ENCODE measurements around the gene PCSK6. TPM values are rescaled to one million over a fixed set of nuclear protein-coding genes. Genes with fewer than 3 reads are reported as not detected.

Gene PCSK6
- polyA plus RNA-seq, 2 donors = 5.4 to 6.5 TPM

DNA sequence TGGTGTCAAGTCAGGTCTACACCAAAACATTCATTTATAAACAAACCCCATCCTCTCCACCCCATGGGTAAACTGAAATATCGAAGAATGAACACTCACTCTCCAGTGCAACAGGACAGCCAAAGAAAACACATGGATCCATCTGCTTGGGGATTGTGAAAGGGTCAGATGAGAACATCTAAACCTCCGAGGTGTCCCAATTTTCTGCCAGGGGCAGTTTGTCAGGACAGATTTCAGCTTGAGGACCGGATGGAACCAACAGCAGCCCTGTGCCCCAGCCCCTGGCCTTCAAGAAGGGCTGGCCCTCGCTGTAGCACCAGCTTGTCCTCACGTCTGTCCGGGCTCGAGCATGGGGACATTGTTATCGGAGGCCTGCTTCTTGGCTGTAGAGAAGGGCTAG, 45.5 kb downstream of the PCSK6 start:
- no peaks in the 10 kb centered on the region for H3K9me3 ChIP-seq (ENCODE audit: control insufficient read depth in 2 of 2, insufficient read depth in 1 of 2, low read depth in 1 of 2, low read length in 1 of 2)
- H3K27ac ChIP-seq (ENCODE audit: low read depth in 2 of 2, low read length in 1 of 2) = peak overlapping the region in 1 of 2 donors; percentile 50
- no peaks in the 10 kb centered on the region for H3K27me3 ChIP-seq (ENCODE audit: control insufficient read depth in 1 of 2, insufficient read depth in 2 of 2, low read length in 2 of 2)
- H3K36me3 ChIP-seq (ENCODE audit: control insufficient read depth in 2 of 2, insufficient read depth in 2 of 2, low read length in 1 of 2) = no peaks in the 10 kb centered on the region
- no peak overlapping the region for H3K4me3 ChIP-seq (ENCODE audit: low read depth in 1 of 2, low read length in 2 of 2)
- WGBS, 2 donors = 83% methylated on average over 8 of the region's 8 CpGs
- peaks cover 4 to 11% of the 10 kb centered on the region in 2 donors for H3K4me1 ChIP-seq (ENCODE audit: control insufficient read depth in 2 of 2, insufficient read depth in 2 of 2, low read length in 1 of 2)

DNA sequence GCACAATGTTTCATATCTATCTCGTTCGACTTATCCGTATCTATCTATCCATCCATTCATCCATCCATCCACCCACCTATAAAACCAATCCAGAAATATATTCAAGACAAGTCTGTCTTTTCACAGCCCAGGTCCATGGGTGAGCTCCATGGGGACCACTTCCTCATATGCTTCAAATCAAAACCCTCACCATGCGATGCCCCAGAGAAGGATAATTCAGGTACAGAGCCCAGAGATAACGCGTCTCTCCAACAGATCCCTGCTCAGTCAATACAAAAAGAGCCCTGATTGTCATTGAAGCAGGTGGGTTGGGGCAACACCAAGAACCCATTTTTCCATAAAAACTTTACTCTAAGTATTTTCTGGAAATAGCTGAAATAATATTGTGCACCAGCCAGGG, 47.2 kb downstream of the PCSK6 start:
- Histone ChIP-seq H3K36me3 (ENCODE audit: control insufficient read depth in 2 of 2, insufficient read depth in 2 of 2, low read length in 1 of 2) (no peaks in the 10 kb centered on the region), H3K27ac (ENCODE audit: low read depth in 2 of 2, low read length in 1 of 2) (no peak overlapping the region), H3K9me3 (ENCODE audit: control insufficient read depth in 2 of 2, insufficient read depth in 1 of 2, low read depth in 1 of 2, low read length in 1 of 2) (no peaks in the 10 kb centered on the region), H3K4me1 (ENCODE audit: control insufficient read depth in 2 of 2, insufficient read depth in 2 of 2, low read length in 1 of 2) (peaks cover 4 to 11% of the 10 kb centered on the region in 2 donors), H3K27me3 (ENCODE audit: control insufficient read depth in 1 of 2, insufficient read depth in 2 of 2, low read length in 2 of 2) (no peaks in the 10 kb centered on the region), H3K4me3 (ENCODE audit: low read depth in 1 of 2, low read length in 2 of 2) (no peak overlapping the region)
- 95% methylated on average over 6 of the region's 6 CpGs for WGBS, 2 donors

DNA sequence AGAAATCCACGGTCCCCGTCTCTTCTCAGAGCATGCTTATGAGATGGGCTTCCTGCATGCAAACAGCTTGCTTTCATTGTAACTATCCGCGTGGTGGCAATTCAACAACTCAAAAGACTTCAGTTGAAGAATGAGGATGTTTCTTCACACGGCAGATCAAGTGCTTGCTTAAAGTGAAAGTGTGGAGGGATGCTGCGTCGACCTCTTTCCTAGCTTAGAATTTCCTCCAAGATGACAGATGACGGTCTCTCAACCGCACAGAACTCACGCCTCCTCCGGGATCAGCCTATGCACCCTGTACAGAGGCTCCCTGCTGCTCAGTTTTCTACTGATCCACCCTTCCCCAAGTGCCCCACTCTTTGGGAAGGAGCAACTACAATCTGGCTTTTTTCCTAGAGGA, 47.8 kb downstream of the PCSK6 start:
- no peak overlapping the region for H3K27ac ChIP-seq (ENCODE audit: low read depth in 2 of 2, low read length in 1 of 2)
- H3K36me3 ChIP-seq (ENCODE audit: control insufficient read depth in 2 of 2, insufficient read depth in 2 of 2, low read length in 1 of 2) = no peaks in the 10 kb centered on the region
- WGBS, 2 donors = 67 to 68% methylated on average over 11 of the region's 11 CpGs
- H3K4me1 ChIP-seq (ENCODE audit: control insufficient read depth in 2 of 2, insufficient read depth in 2 of 2, low read length in 1 of 2) = peaks cover 4 to 10% of the 10 kb centered on the region in 2 donors
- no peak overlapping the region for H3K4me3 ChIP-seq (ENCODE audit: low read depth in 1 of 2, low read length in 2 of 2)
- no peaks in the 10 kb centered on the region for H3K27me3 ChIP-seq (ENCODE audit: control insufficient read depth in 1 of 2, insufficient read depth in 2 of 2, low read length in 2 of 2)
- H3K9me3 ChIP-seq (ENCODE audit: control insufficient read depth in 2 of 2, insufficient read depth in 1 of 2, low read depth in 1 of 2, low read length in 1 of 2) = no peaks in the 10 kb centered on the region

DNA sequence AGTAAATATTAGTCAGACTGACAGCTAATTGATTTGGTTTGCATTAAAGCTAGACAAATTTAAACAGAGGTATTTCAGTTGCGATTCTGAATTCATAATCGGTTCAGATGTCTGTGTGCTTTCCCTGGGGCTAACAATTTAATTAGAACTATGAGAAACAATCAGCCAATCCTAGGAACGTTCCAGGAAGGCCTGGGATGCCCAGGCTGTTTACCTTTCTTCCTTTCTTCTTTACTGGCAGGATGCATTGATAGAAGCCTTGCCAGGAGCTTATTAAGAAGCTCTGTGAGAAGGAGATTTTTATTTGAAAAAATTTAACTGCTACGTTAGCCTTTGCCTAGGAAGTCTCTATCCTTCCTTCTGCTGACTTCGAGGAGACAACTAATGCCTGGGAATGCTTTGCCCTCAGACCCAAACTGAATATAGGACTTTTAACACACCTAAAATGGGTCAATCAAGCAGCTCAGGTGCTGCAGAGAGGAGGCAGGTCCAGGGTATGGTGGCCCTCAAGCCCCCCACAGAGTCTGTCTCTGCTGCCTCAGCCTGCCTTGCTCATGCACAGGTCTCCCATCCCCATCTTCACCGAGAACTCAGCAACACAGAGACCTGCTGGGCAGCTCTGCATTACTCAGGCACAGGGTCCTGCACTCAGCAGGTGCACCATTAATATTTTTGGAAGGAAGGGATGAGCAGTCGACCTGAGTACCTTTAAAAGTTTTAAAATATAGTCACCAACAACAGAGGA, 48.5 kb downstream of the PCSK6 start:
- no peak overlapping the region for H3K27ac ChIP-seq (ENCODE audit: low read depth in 2 of 2, low read length in 1 of 2)
- no peak overlapping the region for H3K4me3 ChIP-seq (ENCODE audit: low read depth in 1 of 2, low read length in 2 of 2)
- peaks cover 4 to 9% of the 10 kb centered on the region in 2 donors for H3K4me1 ChIP-seq (ENCODE audit: control insufficient read depth in 2 of 2, insufficient read depth in 2 of 2, low read length in 1 of 2)
- no peaks in the 10 kb centered on the region for H3K27me3 ChIP-seq (ENCODE audit: control insufficient read depth in 1 of 2, insufficient read depth in 2 of 2, low read length in 2 of 2)
- H3K36me3 ChIP-seq (ENCODE audit: control insufficient read depth in 2 of 2, insufficient read depth in 2 of 2, low read length in 1 of 2) = no peaks in the 10 kb centered on the region
- 29 to 40% methylated on average over 7 of the region's 7 CpGs for WGBS, 2 donors
- no peaks in the 10 kb centered on the region for H3K9me3 ChIP-seq (ENCODE audit: control insufficient read depth in 2 of 2, insufficient read depth in 1 of 2, low read depth in 1 of 2, low read length in 1 of 2)

DNA sequence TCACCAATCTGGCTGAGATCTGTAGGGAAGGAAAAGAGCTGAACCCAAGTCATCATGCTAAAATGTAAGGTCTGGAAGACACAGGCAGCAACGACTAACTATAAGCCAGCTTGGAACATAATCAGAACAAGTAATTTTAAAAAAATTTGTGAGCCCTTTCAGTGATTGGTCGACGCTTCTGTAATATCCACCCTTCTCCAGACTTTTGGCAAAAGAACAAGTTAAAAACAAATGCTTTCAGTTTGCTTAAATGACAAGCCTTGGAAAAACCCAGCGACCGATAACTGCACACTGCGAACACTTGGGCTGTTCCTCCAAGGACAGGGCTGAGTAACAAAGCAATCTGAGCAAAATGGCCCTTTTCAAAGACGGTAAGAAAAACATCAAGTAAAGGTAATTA, 49.6 kb downstream of the PCSK6 start:
- Histone ChIP-seq H3K27me3 (ENCODE audit: control insufficient read depth in 1 of 2, insufficient read depth in 2 of 2, low read length in 2 of 2) (no peaks in the 10 kb centered on the region), H3K4me3 (ENCODE audit: low read depth in 1 of 2, low read length in 2 of 2) (no peak overlapping the region), H3K27ac (ENCODE audit: low read depth in 2 of 2, low read length in 1 of 2) (no peak overlapping the region), H3K4me1 (ENCODE audit: control insufficient read depth in 2 of 2, insufficient read depth in 2 of 2, low read length in 1 of 2) (peaks cover 0 to 5% of the 10 kb centered on the region in 2 donors), H3K36me3 (ENCODE audit: control insufficient read depth in 2 of 2, insufficient read depth in 2 of 2, low read length in 1 of 2) (no peaks in the 10 kb centered on the region), H3K9me3 (ENCODE audit: control insufficient read depth in 2 of 2, insufficient read depth in 1 of 2, low read depth in 1 of 2, low read length in 1 of 2) (no peaks in the 10 kb centered on the region)
- 33 to 34% methylated on average over 7 of the region's 7 CpGs for WGBS, 2 donors

DNA sequence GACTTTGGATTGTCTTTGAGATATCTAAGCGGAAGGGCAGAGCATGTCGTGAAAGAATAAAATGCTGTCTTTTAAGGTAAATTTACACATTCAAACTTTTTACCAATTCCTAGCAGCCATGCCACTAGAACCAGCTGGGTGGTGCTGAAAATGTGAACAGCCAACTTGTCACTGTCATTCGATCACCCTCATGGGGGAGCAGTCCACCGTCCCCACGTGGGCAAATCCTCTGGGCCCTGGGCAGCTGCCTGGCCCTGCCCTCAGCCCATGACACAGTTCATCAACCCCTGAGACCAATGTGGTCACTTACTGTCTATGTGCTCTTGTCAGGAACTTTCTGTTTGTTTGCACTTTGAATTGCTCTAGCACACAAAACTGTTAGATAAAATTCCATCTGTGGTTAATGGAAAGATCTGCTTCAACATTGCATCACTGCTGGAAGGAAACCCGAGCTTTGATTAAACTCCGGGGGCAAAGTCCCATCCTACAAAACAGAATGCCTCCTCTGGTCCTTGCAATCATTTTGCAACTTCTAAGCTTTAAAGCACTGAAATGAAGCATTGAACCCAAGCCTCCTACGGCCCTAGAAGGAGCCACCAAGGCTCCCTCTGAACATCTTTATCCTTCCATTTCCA, 50.1 kb downstream of the PCSK6 start:
- Histone ChIP-seq H3K36me3 (ENCODE audit: control insufficient read depth in 2 of 2, insufficient read depth in 2 of 2, low read length in 1 of 2) (no peaks in the 10 kb centered on the region), H3K4me1 (ENCODE audit: control insufficient read depth in 2 of 2, insufficient read depth in 2 of 2, low read length in 1 of 2) (peaks cover 0 to 5% of the 10 kb centered on the region in 2 donors), H3K4me3 (ENCODE audit: low read depth in 1 of 2, low read length in 2 of 2) (no peak overlapping the region), H3K27me3 (ENCODE audit: control insufficient read depth in 1 of 2, insufficient read depth in 2 of 2, low read length in 2 of 2) (no peaks in the 10 kb centered on the region), H3K27ac (ENCODE audit: low read depth in 2 of 2, low read length in 1 of 2) (no peak overlapping the region), H3K9me3 (ENCODE audit: control insufficient read depth in 2 of 2, insufficient read depth in 1 of 2, low read depth in 1 of 2, low read length in 1 of 2) (no peaks in the 10 kb centered on the region)
- WGBS, 2 donors = 53 to 54% methylated on average over 8 of the region's 8 CpGs

DNA sequence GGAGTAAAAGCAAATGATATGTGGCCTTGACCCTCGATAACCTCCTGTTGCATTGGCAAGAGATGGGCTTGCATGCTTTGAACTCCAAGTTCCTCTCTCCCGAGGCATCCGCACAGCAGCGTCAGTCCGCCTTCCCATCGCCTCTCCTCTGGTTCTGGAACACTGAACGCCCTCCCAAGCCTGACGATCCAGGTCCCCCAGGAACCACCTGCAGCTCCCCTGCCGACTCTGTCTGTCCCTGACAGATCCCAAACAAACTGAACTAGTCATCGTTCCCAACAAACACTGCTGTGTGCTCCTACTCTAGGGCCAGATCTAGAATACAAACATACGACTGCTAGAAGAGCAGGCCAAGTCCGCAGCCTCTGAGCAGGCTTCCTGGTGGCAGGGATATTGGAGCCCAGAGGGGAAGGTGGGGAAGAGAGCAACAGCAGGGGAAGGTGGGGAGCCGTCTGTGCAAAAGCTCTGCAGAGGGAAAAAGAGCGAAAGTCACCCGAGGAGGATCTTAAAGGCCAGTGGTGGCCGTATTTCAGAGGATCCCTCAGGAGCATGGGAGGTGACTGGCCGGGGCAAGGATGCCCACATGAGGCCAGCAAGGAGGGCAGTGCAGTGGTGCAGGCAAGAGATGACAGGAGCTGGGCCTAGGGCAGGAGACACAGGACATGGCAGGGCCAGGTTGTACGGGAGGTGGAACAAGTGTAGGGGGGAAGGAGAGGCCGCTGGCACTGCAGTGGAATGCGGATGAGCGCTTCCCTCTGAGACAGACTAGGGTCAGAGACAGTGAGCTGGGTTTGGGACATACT, 50.8 kb downstream of the PCSK6 start:
- Histone ChIP-seq H3K27ac (ENCODE audit: low read depth in 2 of 2, low read length in 1 of 2) (no peak overlapping the region), H3K36me3 (ENCODE audit: control insufficient read depth in 2 of 2, insufficient read depth in 2 of 2, low read length in 1 of 2) (no peaks in the 10 kb centered on the region), H3K4me1 (ENCODE audit: control insufficient read depth in 2 of 2, insufficient read depth in 2 of 2, low read length in 1 of 2) (peaks cover 0 to 5% of the 10 kb centered on the region in 2 donors), H3K9me3 (ENCODE audit: control insufficient read depth in 2 of 2, insufficient read depth in 1 of 2, low read depth in 1 of 2, low read length in 1 of 2) (no peaks in the 10 kb centered on the region), H3K4me3 (ENCODE audit: low read depth in 1 of 2, low read length in 2 of 2) (no peak overlapping the region), H3K27me3 (ENCODE audit: control insufficient read depth in 1 of 2, insufficient read depth in 2 of 2, low read length in 2 of 2) (no peaks in the 10 kb centered on the region)
- WGBS, 2 donors = 86 to 87% methylated on average over 21 of the region's 21 CpGs

DNA sequence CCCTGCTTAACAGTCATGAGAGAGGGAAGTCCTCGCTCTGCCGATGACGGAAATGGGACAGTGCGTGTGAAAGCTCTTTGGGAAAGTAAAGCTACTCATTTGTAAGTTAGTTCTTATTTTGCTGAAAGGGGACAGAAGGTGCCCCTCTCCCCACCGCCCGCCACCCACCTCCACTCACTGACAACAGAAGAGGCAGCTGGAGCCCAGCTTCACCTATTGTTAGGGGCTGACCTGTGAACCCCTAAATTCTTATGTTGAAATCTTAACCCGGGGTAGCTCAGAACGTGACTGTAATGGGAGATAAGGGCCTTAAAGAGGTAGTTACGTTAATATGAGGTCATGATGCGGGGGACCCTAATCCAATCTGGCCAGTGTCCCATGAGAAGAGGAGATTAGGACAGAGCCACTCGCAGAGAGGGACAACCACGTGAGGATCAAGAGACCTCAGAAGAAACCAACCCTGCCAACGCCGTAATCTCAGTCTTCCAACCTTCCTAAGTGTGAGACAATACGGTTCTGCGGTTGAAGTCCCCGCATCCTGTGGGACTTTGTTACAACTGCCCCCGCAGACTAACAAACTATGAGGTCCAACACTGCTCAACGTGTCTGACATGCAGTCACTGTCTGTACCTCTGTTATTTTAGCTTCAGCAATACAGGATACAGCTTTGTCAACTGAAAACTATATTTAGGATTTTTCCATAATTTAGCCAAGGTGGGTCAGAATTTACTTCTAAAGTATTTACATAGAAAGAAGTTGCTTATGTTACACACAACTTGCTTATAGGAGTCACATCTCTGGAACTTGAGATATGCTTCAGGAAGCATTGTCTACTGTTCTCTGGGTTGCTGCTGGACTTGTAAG, 51.7 kb downstream of the PCSK6 start:
- Histone ChIP-seq H3K4me1 (ENCODE audit: control insufficient read depth in 2 of 2, insufficient read depth in 2 of 2, low read length in 1 of 2) (peaks cover 0 to 5% of the 10 kb centered on the region in 2 donors), H3K27me3 (ENCODE audit: control insufficient read depth in 1 of 2, insufficient read depth in 2 of 2, low read length in 2 of 2) (no peaks in the 10 kb centered on the region), H3K4me3 (ENCODE audit: low read depth in 1 of 2, low read length in 2 of 2) (no peak overlapping the region), H3K9me3 (ENCODE audit: control insufficient read depth in 2 of 2, insufficient read depth in 1 of 2, low read depth in 1 of 2, low read length in 1 of 2) (no peaks in the 10 kb centered on the region), H3K36me3 (ENCODE audit: control insufficient read depth in 2 of 2, insufficient read depth in 2 of 2, low read length in 1 of 2) (no peaks in the 10 kb centered on the region), H3K27ac (ENCODE audit: low read depth in 2 of 2, low read length in 1 of 2) (no peak overlapping the region)
- WGBS, 2 donors = 89 to 91% methylated on average over 19 of the region's 19 CpGs

DNA sequence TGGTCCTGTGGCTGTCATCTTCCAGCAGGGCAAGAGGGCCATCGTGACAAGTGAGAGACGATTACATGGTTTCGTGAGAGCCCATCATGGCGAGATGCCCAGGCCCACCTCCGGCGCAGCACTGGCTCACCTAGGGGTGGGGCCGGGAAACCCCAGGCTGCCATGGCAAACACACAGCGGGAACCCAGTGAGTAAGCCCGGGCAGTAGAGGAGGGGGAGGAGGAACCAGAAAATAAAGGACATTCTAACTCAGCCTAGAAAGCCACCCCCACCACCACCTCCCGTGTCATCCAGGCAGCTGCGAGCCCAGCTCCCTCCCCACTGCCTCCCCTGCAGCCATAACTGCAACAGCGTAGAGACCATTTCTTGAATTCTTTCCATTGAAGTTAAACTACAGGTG, 52.3 kb downstream of the PCSK6 start:
- WGBS, 2 donors = 67 to 87% methylated on average over 12 of the region's 12 CpGs
- Histone ChIP-seq H3K9me3 (ENCODE audit: control insufficient read depth in 2 of 2, insufficient read depth in 1 of 2, low read depth in 1 of 2, low read length in 1 of 2) (no peaks in the 10 kb centered on the region), H3K4me1 (ENCODE audit: control insufficient read depth in 2 of 2, insufficient read depth in 2 of 2, low read length in 1 of 2) (peaks cover 0 to 5% of the 10 kb centered on the region in 2 donors), H3K4me3 (ENCODE audit: low read depth in 1 of 2, low read length in 2 of 2) (no peak overlapping the region), H3K27ac (ENCODE audit: low read depth in 2 of 2, low read length in 1 of 2) (no peak overlapping the region), H3K27me3 (ENCODE audit: control insufficient read depth in 1 of 2, insufficient read depth in 2 of 2, low read length in 2 of 2) (no peaks in the 10 kb centered on the region), H3K36me3 (ENCODE audit: control insufficient read depth in 2 of 2, insufficient read depth in 2 of 2, low read length in 1 of 2) (no peaks in the 10 kb centered on the region)

All from esophagus (tissue), 2 donors.